IPS DF 4.7 (cell line): ENCODE data around the gene TLCD2.
"Not testable (repeated sequence)": the region's sequence is repeated elsewhere in the genome, so short reads cannot be mapped to it uniquely, and the experiment has no call there.

Source experiments
- DNase-seq: peaks from one replicate; pipeline ENCODE4 v3.0.0-alpha.2; 2013; ENCODE audit warnings: low spot score; ENCODE audit errors: extremely low read depth

TLCD2 gene

GRCh38 chr17:1709971-1710806 lies at the start of gene TLCD2:
Gene TLCD2 (minus strand): TSS chr17:1710377. CDS start chr17:1710242, 135 bp downstream.
- DNase-seq, result no peak

GRCh38 chr17:1759529-1759928 lies 49.4 kb upstream of the TLCD2 start:
- no peak for DNase-seq

GRCh38 chr17:1758807-1759206 lies 48.6 kb upstream of the TLCD2 start:
- DNase-seq, result no peak

- DNase-seq, result no peak
These were observed 45.7 kb upstream of the TLCD2 start for GRCh38 chr17:1755827-1756262.

GRCh38 chr17:1755252-1755826 lies 45.2 kb upstream of the TLCD2 start:
- DNase-seq, result no peak

- DNase-seq, result no peak
These were observed 44.4 kb upstream of the TLCD2 start for GRCh38 chr17:1754430-1755112.

- DNase-seq, result no peak
These were observed 43.7 kb upstream of the TLCD2 start for GRCh38 chr17:1753767-1754429.

GRCh38 chr17:1752425-1753262 lies 42.5 kb upstream of the TLCD2 start:
- DNase-seq, result no peak

GRCh38 chr17:1750628-1751027 lies 40.5 kb upstream of the TLCD2 start:
- DNase-seq, result no peak

GRCh38 chr17:1746975-1747543 lies 36.9 kb upstream of the TLCD2 start:
- no peak for DNase-seq

- no peak for DNase-seq
These were observed 35.4 kb upstream of the TLCD2 start for GRCh38 chr17:1745513-1746020.

GRCh38 chr17:1744551-1745512 lies 34.7 kb upstream of the TLCD2 start:
- DNase-seq, result no peak

GRCh38 chr17:1743088-1743439 lies 32.9 kb upstream of the TLCD2 start:
- DNase-seq, result no peak

GRCh38 chr17:1742371-1743087 lies 32.4 kb upstream of the TLCD2 start, which contains the start of gene SERPINF2:
Gene SERPINF2 (plus strand): TSS chr17:1742871. CDS start chr17:1744996, 2,125 bp downstream.
- DNase-seq, result no peak

GRCh38 chr17:1741899-1742298 lies 31.7 kb upstream of the TLCD2 start:
- DNase-seq, result not testable (repeated sequence)

GRCh38 chr17:1737531-1738291 lies 27.5 kb upstream of the TLCD2 start:
- DNase-seq, result no peak

- DNase-seq, result no peak
These were observed 26.4 kb upstream of the TLCD2 start for GRCh38 chr17:1736348-1737281.
